Measurements from ENCODE around the gene GABRD.
A peak's percentile ranks its signal among the peaks of the same experiment; 100 is the strongest.

The GABRD gene

GRCh38 chr1:2039251-2039650 lies 20.1 kb downstream of the GABRD start:
- no peak for DNase-seq

- no peak for DNase-seq
Measured at GRCh38 chr1:2041305-2041704, 22.2 kb downstream of the GABRD start.

GRCh38 chr1:2041887-2042286 lies 22.7 kb downstream of the GABRD start:
- no peak for DNase-seq

- no peak for DNase-seq
Measured at GRCh38 chr1:2042830-2043773, 24.0 kb downstream of the GABRD start.

- no peak for DNase-seq
Measured at GRCh38 chr1:2043886-2044285, 24.7 kb downstream of the GABRD start.

GRCh38 chr1:2044510-2045319 lies 25.6 kb downstream of the GABRD start:
- peak; percentile 69 to 86 for DNase-seq

- no peak for DNase-seq
Measured at GRCh38 chr1:2045468-2046173, 26.5 kb downstream of the GABRD start.

- peak; percentile 37 to 39 for DNase-seq
Measured at GRCh38 chr1:2046174-2046917, 27.2 kb downstream of the GABRD start.

GRCh38 chr1:2046953-2047748 lies 28.0 kb downstream of the GABRD start:
- no peak for DNase-seq

- DNase-seq = no peak
Measured at GRCh38 chr1:2047749-2048729, 28.9 kb downstream of the GABRD start.

GRCh38 chr1:2049225-2049717 lies 30.1 kb downstream of the GABRD start:
- DNase-seq = peak in 1 of 2 donors; percentile 15

- peak; percentile 92 to 96 for DNase-seq
Measured at GRCh38 chr1:2049718-2050431, 30.7 kb downstream of the GABRD start, which contains the start of gene PRKCZ. TSS of gene PRKCZ (plus strand) at chr1:2050411. CDS start at chr1:2050631, 220 bp downstream.

- DNase-seq = no peak
Measured at GRCh38 chr1:2050461-2050792, 31.3 kb downstream of the GABRD start.

- DNase-seq = no peak
Measured at GRCh38 chr1:2050793-2051682, 31.9 kb downstream of the GABRD start.

GRCh38 chr1:2052054-2052679 lies 33.0 kb downstream of the GABRD start:
- no peak for DNase-seq

- no peak for DNase-seq
Measured at GRCh38 chr1:2052756-2053155, 33.6 kb downstream of the GABRD start.

- no peak for DNase-seq
Measured at GRCh38 chr1:2053217-2053616, 34.1 kb downstream of the GABRD start.

Measured in CD4-positive, alpha-beta T cell treated with Interferon alpha-2 for 1 hour (primary cell).